SK-N-MC (cell line): ENCODE results near the gene THAP3.

Experiments used
- EZH2 ChIP-seq: fragments of 200-600 bp; sonication (generic); IDR thresholded peaks from one replicate; pipeline ENCODE4 v1.6.1; 2017; ENCODE audit warnings: antibody characterized with exemption
- FOXP2 ChIP-seq: optimal IDR thresholded peaks from 2 replicates; pipeline ENCODE3; 2011; ENCODE audit warnings: mild to moderate bottlenecking, moderate library complexity; ENCODE audit not compliant: insufficient read depth; ENCODE audit errors: extremely low read length, control extremely low read depth
- POLR2AphosphoS5 ChIP-seq: IDR thresholded peaks from 2 replicates; pipeline ENCODE4 v1.6.1; 2012; ENCODE audit warnings: mild to moderate bottlenecking, low read depth, low read length, borderline replicate concordance

DNA sequence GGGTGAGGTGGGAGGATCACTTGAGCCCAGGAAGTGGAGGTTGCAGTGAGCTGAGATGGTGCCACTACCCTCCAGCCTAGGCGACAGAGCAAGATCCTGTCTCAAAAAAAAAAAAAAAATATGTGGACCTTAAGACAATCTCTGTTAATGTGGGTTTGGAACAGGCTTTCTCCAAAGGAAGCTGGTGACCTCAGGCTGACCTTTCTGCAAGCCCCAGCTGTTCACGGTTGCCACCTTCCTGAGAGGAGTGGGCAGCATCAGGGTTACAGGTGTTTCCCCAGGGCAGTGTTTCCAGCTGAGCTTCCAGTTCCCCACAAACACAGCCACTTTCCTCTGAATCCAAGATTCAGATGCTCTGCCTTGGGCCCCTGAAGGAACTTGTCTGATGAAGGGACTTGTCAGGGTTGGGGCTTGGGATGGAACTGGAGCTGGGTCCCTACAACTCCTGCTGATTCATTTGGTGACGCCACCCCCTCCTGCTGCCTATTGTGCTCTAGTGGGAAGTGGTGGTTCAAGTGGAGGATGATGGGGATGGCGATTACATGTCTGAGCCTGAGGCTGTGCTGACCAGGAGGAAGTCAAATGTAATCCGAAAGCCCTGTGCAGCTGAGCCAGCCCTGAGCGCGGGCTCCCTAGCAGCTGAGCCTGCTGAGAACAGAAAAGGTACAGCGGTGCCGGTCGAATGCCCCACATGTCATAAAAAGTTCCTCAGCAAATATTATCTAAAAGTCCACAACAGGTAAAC lies 42.9 kb upstream of the THAP3 start:
- TF ChIP-seq EZH2 (no peak), POLR2AphosphoS5 (no peak), FOXP2 (no peak)
